DMS79 (cell line): Measurements from ENCODE around the gene TP53I11.
A peak's percentile ranks its signal among the peaks of the same experiment; 100 is the strongest.

ENCODE experiments used
- DNase-seq: peaks from one replicate; lab custom pipeline; 2025; lab: John Stamatoyannopoulos, UW

Gene TP53I11

GRCh38 chr11:44950625-44951476 lies at the start of gene TP53I11:
Gene TP53I11 (minus strand): TSS chr11:44950883. CDS start chr11:44938335, 12,548 bp downstream.
- no peak for DNase-seq

GRCh38 chr11:44999068-44999467 lies 48.4 kb upstream of the TP53I11 start:
- no peak for DNase-seq

- DNase-seq = no peak
These were observed 47.4 kb upstream of the TP53I11 start for GRCh38 chr11:44998051-44998450.

- DNase-seq = no peak
These were observed 46.9 kb upstream of the TP53I11 start for GRCh38 chr11:44997566-44997965.

GRCh38 chr11:44994753-44995152 lies 44.1 kb upstream of the TP53I11 start:
- DNase-seq = no peak

GRCh38 chr11:44993971-44994704 lies 43.5 kb upstream of the TP53I11 start:
- DNase-seq = peak; percentile 72

- DNase-seq = no peak
These were observed 42.1 kb upstream of the TP53I11 start for GRCh38 chr11:44992774-44993173.

- no peak for DNase-seq
These were observed 41.5 kb upstream of the TP53I11 start for GRCh38 chr11:44992181-44992582.

- no peak for DNase-seq
These were observed 40.0 kb upstream of the TP53I11 start for GRCh38 chr11:44990665-44991064.

- DNase-seq = peak; percentile 73
These were observed 39.3 kb upstream of the TP53I11 start for GRCh38 chr11:44989831-44990566.

GRCh38 chr11:44988981-44989635 lies 38.4 kb upstream of the TP53I11 start:
- no peak for DNase-seq

- no peak for DNase-seq
These were observed 37.4 kb upstream of the TP53I11 start for GRCh38 chr11:44988111-44988510.

- DNase-seq = peak; percentile 29
These were observed 36.8 kb upstream of the TP53I11 start for GRCh38 chr11:44987506-44987905.

GRCh38 chr11:44986315-44986714 lies 35.6 kb upstream of the TP53I11 start:
- no peak for DNase-seq

- DNase-seq = no peak
These were observed 35.0 kb upstream of the TP53I11 start for GRCh38 chr11:44985721-44986120.

- DNase-seq = no peak
These were observed 33.1 kb upstream of the TP53I11 start for GRCh38 chr11:44983786-44984185.

GRCh38 chr11:44982496-44983062 lies 31.9 kb upstream of the TP53I11 start:
- no peak for DNase-seq

- DNase-seq = no peak
These were observed 30.1 kb upstream of the TP53I11 start for GRCh38 chr11:44980533-44981427.

GRCh38 chr11:44979543-44980399 lies 29.1 kb upstream of the TP53I11 start:
- peak; percentile 92 for DNase-seq

GRCh38 chr11:44978961-44979331 lies 28.3 kb upstream of the TP53I11 start:
- DNase-seq = peak; percentile 95
